Neural cell (in vitro differentiated cells): ENCODE measurements around the gene FAM83B.

ENCODE experiments used
- EZH2 ChIP-seq: fragments of 200-600, 300-800 bp; shearing (Covaris generic), sonication (generic); IDR thresholded peaks from 2 replicates; pipeline ENCODE4 v1.6.1; 2014; ENCODE audit warnings: antibody characterized with exemption, low read length, borderline replicate concordance, mild to moderate bottlenecking; ENCODE audit not compliant: insufficient read depth, poor library complexity, severe bottlenecking
- TF ChIP-seq, protein P1 (sequence below): fragments of 450-650 bp; IDR thresholded peaks from 2 replicates; pipeline ENCODE4 v1.5.1; 2014; ENCODE audit warnings: antibody characterized with exemption, mild to moderate bottlenecking, moderate library complexity; ENCODE audit not compliant: poor library complexity, severe bottlenecking
- TF ChIP-seq, protein P2 (sequence below): IDR thresholded peaks from 2 replicates; pipeline ENCODE4 v1.6.1; 2012; ENCODE audit warnings: borderline replicate concordance

DNA sequence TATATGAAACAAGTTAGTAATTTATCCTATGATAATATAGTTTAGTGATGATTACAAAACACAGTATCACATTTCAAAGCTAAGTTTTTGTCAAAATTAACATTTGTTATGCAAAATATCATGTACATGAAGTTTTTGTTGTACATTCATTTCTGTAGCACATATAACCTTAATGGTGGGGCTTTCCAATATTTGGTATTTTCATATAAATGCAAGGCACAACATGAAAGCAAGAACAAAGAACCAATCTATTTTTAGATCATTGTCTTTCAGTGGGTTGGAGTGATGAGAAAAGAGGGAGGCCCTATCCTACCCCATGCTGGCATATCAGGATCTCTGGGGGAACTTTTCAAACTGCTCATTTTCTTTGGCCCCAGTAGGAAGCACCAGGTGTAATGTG, 53.4 kb downstream of the FAM83B start:
- no peak for TF ChIP-seq EZH2
- TF ChIP-seq, protein P1, sequence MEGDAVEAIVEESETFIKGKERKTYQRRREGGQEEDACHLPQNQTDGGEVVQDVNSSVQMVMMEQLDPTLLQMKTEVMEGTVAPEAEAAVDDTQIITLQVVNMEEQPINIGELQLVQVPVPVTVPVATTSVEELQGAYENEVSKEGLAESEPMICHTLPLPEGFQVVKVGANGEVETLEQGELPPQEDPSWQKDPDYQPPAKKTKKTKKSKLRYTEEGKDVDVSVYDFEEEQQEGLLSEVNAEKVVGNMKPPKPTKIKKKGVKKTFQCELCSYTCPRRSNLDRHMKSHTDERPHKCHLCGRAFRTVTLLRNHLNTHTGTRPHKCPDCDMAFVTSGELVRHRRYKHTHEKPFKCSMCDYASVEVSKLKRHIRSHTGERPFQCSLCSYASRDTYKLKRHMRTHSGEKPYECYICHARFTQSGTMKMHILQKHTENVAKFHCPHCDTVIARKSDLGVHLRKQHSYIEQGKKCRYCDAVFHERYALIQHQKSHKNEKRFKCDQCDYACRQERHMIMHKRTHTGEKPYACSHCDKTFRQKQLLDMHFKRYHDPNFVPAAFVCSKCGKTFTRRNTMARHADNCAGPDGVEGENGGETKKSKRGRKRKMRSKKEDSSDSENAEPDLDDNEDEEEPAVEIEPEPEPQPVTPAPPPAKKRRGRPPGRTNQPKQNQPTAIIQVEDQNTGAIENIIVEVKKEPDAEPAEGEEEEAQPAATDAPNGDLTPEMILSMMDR = no peak
- TF ChIP-seq, protein P2, sequence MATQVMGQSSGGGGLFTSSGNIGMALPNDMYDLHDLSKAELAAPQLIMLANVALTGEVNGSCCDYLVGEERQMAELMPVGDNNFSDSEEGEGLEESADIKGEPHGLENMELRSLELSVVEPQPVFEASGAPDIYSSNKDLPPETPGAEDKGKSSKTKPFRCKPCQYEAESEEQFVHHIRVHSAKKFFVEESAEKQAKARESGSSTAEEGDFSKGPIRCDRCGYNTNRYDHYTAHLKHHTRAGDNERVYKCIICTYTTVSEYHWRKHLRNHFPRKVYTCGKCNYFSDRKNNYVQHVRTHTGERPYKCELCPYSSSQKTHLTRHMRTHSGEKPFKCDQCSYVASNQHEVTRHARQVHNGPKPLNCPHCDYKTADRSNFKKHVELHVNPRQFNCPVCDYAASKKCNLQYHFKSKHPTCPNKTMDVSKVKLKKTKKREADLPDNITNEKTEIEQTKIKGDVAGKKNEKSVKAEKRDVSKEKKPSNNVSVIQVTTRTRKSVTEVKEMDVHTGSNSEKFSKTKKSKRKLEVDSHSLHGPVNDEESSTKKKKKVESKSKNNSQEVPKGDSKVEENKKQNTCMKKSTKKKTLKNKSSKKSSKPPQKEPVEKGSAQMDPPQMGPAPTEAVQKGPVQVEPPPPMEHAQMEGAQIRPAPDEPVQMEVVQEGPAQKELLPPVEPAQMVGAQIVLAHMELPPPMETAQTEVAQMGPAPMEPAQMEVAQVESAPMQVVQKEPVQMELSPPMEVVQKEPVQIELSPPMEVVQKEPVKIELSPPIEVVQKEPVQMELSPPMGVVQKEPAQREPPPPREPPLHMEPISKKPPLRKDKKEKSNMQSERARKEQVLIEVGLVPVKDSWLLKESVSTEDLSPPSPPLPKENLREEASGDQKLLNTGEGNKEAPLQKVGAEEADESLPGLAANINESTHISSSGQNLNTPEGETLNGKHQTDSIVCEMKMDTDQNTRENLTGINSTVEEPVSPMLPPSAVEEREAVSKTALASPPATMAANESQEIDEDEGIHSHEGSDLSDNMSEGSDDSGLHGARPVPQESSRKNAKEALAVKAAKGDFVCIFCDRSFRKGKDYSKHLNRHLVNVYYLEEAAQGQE = no peak
